Activated naive CD8-positive, alpha-beta T cell (primary cell): Measurements from ENCODE around the gene GNAT2.

Source experiments
- H3K27ac Mint-ChIP-seq: one replicate; pipeline ENCODE4 v1.8.0; 2021; ENCODE audit warnings: mixed read lengths
- H3K27me3 Mint-ChIP-seq: one replicate; pipeline ENCODE4 v1.8.0; 2021; ENCODE audit warnings: mixed read lengths
- H3K36me3 Mint-ChIP-seq: one replicate; pipeline ENCODE4 v1.8.0; 2021; ENCODE audit warnings: mixed read lengths
- H3K4me1 Mint-ChIP-seq: one replicate; pipeline ENCODE4 v1.8.0; 2021; ENCODE audit warnings: low read depth, mixed read lengths
- H3K4me3 Mint-ChIP-seq: one replicate; pipeline ENCODE4 v1.8.0; 2021; ENCODE audit warnings: mild to moderate bottlenecking, mixed read lengths
- H3K9me3 Mint-ChIP-seq: one replicate; pipeline ENCODE4 v1.8.0; 2021; ENCODE audit warnings: low read depth, mixed read lengths

GNAT2 gene

GRCh38 chr1:109635862-109636200, 16.4 kb upstream of the GNAT2 start:
- Mint-ChIP-seq H3K9me3 (no peaks in the 10 kb centered on the region), H3K27ac (no peak overlapping the region), H3K4me1 (peaks cover 18% of the 10 kb centered on the region), H3K4me3 (no peak overlapping the region), H3K27me3 (peaks cover 2% of the 10 kb centered on the region), H3K36me3 (peaks cover 2% of the 10 kb centered on the region)

GRCh38 chr1:109634771-109635750, 15.6 kb upstream of the GNAT2 start:
- Mint-ChIP-seq H3K4me3 (no peak overlapping the region), H3K27ac (no peak overlapping the region), H3K9me3 (no peaks in the 10 kb centered on the region), H3K36me3 (peaks cover 2% of the 10 kb centered on the region), H3K4me1 (peaks cover 16% of the 10 kb centered on the region), H3K27me3 (peaks cover under 1% of the 10 kb centered on the region)

- Mint-ChIP-seq H3K4me3 (no peak overlapping the region), H3K9me3 (no peaks in the 10 kb centered on the region), H3K27me3 (no peaks in the 10 kb centered on the region), H3K27ac (no peak overlapping the region), H3K4me1 (peaks cover 15% of the 10 kb centered on the region), H3K36me3 (peaks cover 2% of the 10 kb centered on the region)
These were observed 14.9 kb upstream of the GNAT2 start for GRCh38 chr1:109634292-109634691.

GRCh38 chr1:109632671-109633346, 13.4 kb upstream of the GNAT2 start:
- Mint-ChIP-seq H3K27ac (no peak overlapping the region), H3K36me3 (peaks cover 2% of the 10 kb centered on the region), H3K9me3 (no peaks in the 10 kb centered on the region), H3K4me3 (no peak overlapping the region), H3K27me3 (no peaks in the 10 kb centered on the region), H3K4me1 (peaks cover 16% of the 10 kb centered on the region)

GRCh38 chr1:109631513-109632505, 12.4 kb upstream of the GNAT2 start:
- H3K27me3 Mint-ChIP-seq, result no peaks in the 10 kb centered on the region
- peaks cover 16% of the 10 kb centered on the region for H3K4me1 Mint-ChIP-seq
- H3K27ac Mint-ChIP-seq, result no peak overlapping the region
- H3K9me3 Mint-ChIP-seq, result no peaks in the 10 kb centered on the region
- H3K4me3 Mint-ChIP-seq, result no peak overlapping the region
- H3K36me3 Mint-ChIP-seq, result peaks cover 2% of the 10 kb centered on the region

GRCh38 chr1:109630898-109631512, 11.6 kb upstream of the GNAT2 start:
- H3K9me3 Mint-ChIP-seq, result no peaks in the 10 kb centered on the region
- H3K27me3 Mint-ChIP-seq, result no peaks in the 10 kb centered on the region
- H3K4me3 Mint-ChIP-seq, result no peak overlapping the region
- H3K4me1 Mint-ChIP-seq, result peaks cover 16% of the 10 kb centered on the region
- H3K27ac Mint-ChIP-seq, result no peak overlapping the region
- H3K36me3 Mint-ChIP-seq, result peaks cover 2% of the 10 kb centered on the region

GRCh38 chr1:109630081-109630897, 10.9 kb upstream of the GNAT2 start:
- Mint-ChIP-seq H3K4me1 (peaks cover 13% of the 10 kb centered on the region), H3K27ac (no peak overlapping the region), H3K27me3 (no peaks in the 10 kb centered on the region), H3K36me3 (peaks cover 2% of the 10 kb centered on the region), H3K4me3 (no peak overlapping the region), H3K9me3 (no peaks in the 10 kb centered on the region)

- no peak overlapping the region for H3K4me3 Mint-ChIP-seq
- no peak overlapping the region for H3K27ac Mint-ChIP-seq
- peaks cover 8% of the 10 kb centered on the region for H3K4me1 Mint-ChIP-seq
- H3K36me3 Mint-ChIP-seq, result peaks cover 2% of the 10 kb centered on the region
- no peaks in the 10 kb centered on the region for H3K9me3 Mint-ChIP-seq
- H3K27me3 Mint-ChIP-seq, result no peaks in the 10 kb centered on the region
These were observed 10.1 kb upstream of the GNAT2 start for GRCh38 chr1:109629372-109630030.

- no peaks in the 10 kb centered on the region for H3K27me3 Mint-ChIP-seq
- peak overlapping the region; percentile 46 for H3K27ac Mint-ChIP-seq
- H3K9me3 Mint-ChIP-seq, result no peaks in the 10 kb centered on the region
- H3K4me1 Mint-ChIP-seq, result peaks cover 10% of the 10 kb centered on the region
- H3K4me3 Mint-ChIP-seq, result no peak overlapping the region
- H3K36me3 Mint-ChIP-seq, result peaks cover 2% of the 10 kb centered on the region
These were observed 9.3 kb upstream of the GNAT2 start for GRCh38 chr1:109628540-109629321.

GRCh38 chr1:109627692-109628399, 8.4 kb upstream of the GNAT2 start:
- peaks cover 19% of the 10 kb centered on the region for H3K4me1 Mint-ChIP-seq
- H3K27ac Mint-ChIP-seq, result peak overlapping the region; percentile 46
- no peak overlapping the region for H3K4me3 Mint-ChIP-seq
- no peaks in the 10 kb centered on the region for H3K27me3 Mint-ChIP-seq
- no peaks in the 10 kb centered on the region for H3K9me3 Mint-ChIP-seq
- peaks cover 2% of the 10 kb centered on the region for H3K36me3 Mint-ChIP-seq

GRCh38 chr1:109626682-109627408, 7.4 kb upstream of the GNAT2 start:
- Mint-ChIP-seq H3K9me3 (no peaks in the 10 kb centered on the region), H3K27ac (no peak overlapping the region), H3K4me3 (no peak overlapping the region), H3K4me1 (peaks cover 29% of the 10 kb centered on the region), H3K36me3 (peaks cover under 1% of the 10 kb centered on the region), H3K27me3 (no peaks in the 10 kb centered on the region)
